ENCODE measurements around the gene PRKRA. TPM values are rescaled to one million over a fixed set of nuclear protein-coding genes. Genes with fewer than 3 reads are reported as not detected.

The PRKRA gene
- total RNA-seq, 6 experiments from 2014 or later: 30.4 to 38.3 (median 33.7) TPM

DNA sequence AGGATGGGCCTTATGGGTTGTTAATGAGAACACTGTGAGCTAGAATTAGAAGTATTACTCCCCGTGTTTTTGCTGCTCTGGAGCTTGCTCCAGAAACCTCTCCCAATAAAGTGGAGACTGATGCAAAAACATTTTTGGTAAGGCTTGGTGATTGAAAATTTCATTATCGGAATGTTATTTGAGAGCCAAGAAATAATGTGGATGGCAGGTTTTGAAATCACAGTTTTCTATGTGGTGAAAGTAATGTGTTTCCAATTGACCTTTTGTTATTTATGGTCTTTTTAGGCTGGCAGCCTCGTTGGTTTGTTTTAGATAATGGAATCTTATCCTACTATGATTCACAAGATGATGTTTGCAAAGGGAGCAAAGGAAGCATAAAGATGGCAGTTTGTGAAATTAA lies 34.4 kb upstream of the PRKRA start:
- TF ChIP-seq, protein P1, sequence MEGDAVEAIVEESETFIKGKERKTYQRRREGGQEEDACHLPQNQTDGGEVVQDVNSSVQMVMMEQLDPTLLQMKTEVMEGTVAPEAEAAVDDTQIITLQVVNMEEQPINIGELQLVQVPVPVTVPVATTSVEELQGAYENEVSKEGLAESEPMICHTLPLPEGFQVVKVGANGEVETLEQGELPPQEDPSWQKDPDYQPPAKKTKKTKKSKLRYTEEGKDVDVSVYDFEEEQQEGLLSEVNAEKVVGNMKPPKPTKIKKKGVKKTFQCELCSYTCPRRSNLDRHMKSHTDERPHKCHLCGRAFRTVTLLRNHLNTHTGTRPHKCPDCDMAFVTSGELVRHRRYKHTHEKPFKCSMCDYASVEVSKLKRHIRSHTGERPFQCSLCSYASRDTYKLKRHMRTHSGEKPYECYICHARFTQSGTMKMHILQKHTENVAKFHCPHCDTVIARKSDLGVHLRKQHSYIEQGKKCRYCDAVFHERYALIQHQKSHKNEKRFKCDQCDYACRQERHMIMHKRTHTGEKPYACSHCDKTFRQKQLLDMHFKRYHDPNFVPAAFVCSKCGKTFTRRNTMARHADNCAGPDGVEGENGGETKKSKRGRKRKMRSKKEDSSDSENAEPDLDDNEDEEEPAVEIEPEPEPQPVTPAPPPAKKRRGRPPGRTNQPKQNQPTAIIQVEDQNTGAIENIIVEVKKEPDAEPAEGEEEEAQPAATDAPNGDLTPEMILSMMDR (IDR thresholded peaks at IDR 0.05): no peak
- Mint-ChIP-seq H3K9me3 (no peaks in the 10 kb centered on the region), H3K27me3 (ENCODE audit: insufficient read depth) (no peaks in the 10 kb centered on the region), H3K36me3 (ENCODE audit: low read depth) (peaks cover 34% of the 10 kb centered on the region), H3K4me3 (no peak overlapping the region), H3K4me1 (ENCODE audit: low read depth) (peaks cover 55% of the 10 kb centered on the region), H3K27ac (no peak overlapping the region)
- DNase-seq: no peak

DNA sequence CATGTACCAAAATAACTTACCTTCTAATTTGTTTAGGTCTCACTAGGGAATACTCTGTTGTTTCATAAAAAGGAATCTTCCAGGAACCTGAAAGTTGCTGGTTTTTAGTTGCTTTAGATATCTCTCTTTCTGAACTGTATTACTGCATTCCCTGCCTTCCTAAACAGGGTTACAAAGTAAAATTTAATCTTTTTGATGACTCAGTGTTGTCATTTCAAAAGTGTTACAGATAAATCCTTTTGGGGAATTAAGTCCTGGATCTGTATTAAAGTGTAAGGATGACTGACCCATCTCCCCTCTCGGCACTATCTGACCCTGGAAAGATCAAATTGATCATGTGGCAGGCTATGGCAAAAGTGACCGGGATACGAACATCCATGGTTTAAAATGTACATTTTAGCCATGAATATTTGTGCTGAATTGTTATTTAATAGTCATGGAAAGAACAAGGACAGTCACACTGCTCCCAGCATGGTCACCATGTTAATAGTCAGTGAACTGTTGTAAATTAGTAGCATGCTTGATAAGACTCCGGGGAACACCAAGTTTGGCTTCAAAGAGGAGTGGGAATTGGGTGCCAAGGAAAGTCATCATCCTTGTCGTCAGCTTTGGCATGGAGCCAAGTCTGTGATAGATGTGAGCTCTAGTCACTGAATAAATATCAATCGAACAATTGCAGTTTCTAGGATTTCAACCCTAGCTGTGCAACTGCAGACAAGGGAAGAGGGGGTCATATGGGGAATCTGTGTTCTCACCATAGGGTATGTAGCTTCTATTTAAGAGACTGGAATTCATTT lies 33.5 kb upstream of the PRKRA start:
- H3K27me3 Mint-ChIP-seq (ENCODE audit: insufficient read depth): no peaks in the 10 kb centered on the region
- peaks cover 29% of the 10 kb centered on the region for H3K36me3 Mint-ChIP-seq (ENCODE audit: low read depth)
- H3K27ac Mint-ChIP-seq: peak overlapping the region; percentile 11; the same call in 1 of the 2 replicates
- TF ChIP-seq, protein P1 (IDR thresholded peaks at IDR 0.05): no peak
- H3K9me3 Mint-ChIP-seq: no peaks in the 10 kb centered on the region
- no peak overlapping the region for H3K4me3 Mint-ChIP-seq
- no peak for DNase-seq
- H3K4me1 Mint-ChIP-seq (ENCODE audit: low read depth): peaks cover 55% of the 10 kb centered on the region

- TF ChIP-seq, protein P1 (IDR thresholded peaks at IDR 0.05): no peak
Observed at GRCh38 chr2:178482437-178482836, 31.5 kb upstream of the PRKRA start.

DNA sequence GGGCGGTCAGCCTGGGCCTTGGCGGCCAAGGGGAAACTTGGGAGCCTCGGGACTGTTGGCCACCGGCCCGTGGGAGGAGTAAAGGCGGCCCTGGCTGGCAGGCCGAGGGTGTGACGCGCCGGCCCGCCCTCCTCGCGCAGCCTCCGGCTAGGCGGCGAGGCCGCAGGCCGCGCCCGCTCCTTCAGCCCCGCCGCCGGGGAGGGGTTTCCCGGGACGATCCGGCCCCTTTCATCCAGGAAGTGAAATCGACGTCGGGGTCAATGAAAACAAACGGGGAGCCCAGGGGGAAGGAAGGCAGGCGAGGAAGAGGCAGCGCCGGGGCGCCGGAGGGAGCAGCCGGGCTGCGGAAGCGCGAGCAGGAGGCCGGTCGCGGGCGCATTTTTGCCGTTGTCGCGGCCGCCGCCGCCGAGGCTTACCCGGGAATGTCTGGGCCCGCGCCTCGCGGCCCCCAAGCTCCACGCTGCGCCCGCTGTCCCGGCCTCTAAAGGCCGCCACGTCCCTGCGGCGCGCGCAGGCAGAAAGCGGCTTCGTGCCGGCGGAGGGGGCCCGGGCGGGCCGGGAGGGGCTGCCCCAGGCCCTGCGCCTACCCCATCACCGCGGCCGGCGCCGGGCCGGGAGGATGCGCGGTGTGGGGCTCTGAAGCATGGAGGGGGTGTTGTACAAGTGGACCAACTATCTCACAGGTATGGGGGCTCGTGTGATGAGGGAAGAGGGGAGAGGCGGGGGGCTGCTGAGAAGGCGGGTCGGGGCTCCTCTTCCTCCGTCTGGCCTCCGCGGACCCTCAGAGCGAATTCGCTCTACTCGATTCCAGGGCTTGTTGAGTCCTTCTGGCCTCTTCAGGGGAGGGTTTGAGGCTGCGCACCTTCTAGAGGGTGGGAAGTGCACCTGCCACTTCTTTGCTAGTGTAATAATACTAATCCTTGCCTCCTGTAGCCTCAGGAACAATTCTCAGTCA lies 29.5 kb upstream of the PRKRA start, which contains the start of gene PLEKHA3:
Gene PLEKHA3, plus strand, starts transcription at position 231 of the 955 bp plus-strand sequence. Its CDS starts 413 bp downstream, at position 644.
- peak; percentile 93 for DNase-seq
- no peaks in the 10 kb centered on the region for H3K9me3 Mint-ChIP-seq
- peaks cover 1% of the 10 kb centered on the region; the same call in 1 of the 2 replicates for H3K27me3 Mint-ChIP-seq (ENCODE audit: insufficient read depth)
- H3K27ac Mint-ChIP-seq: peak within 1 kb of the TSS; percentile 99
- H3K4me3 Mint-ChIP-seq: peak within 1 kb of the TSS; percentile 97
- H3K4me1 Mint-ChIP-seq (ENCODE audit: low read depth): peaks cover 67% of the 10 kb centered on the region
- TF ChIP-seq, protein P1 (IDR thresholded peaks at IDR 0.05): no peak
- peaks cover 13% of the 10 kb centered on the region for H3K36me3 Mint-ChIP-seq (ENCODE audit: low read depth)

More at GRCh38 chr2:178482437-178482836, 31.5 kb upstream of the PRKRA start:
- no peaks in the 10 kb centered on the region for H3K9me3 Mint-ChIP-seq
- no peak for DNase-seq
- no peak overlapping the region for H3K27ac Mint-ChIP-seq
- peaks cover 19% of the 10 kb centered on the region for H3K36me3 Mint-ChIP-seq (ENCODE audit: low read depth)
- peaks cover 57% of the 10 kb centered on the region for H3K4me1 Mint-ChIP-seq (ENCODE audit: low read depth)
- H3K4me3 Mint-ChIP-seq: peak overlapping the region; percentile 97
- peaks cover 1% of the 10 kb centered on the region; the same call in 1 of the 2 replicates for H3K27me3 Mint-ChIP-seq (ENCODE audit: insufficient read depth)

- Mint-ChIP-seq H3K27me3 (ENCODE audit: insufficient read depth) (peaks cover 1% of the 10 kb centered on the region; the same call in 1 of the 2 replicates), H3K4me1 (ENCODE audit: low read depth) (peaks cover 63% of the 10 kb centered on the region), H3K27ac (peak overlapping the region; percentile 99), H3K36me3 (ENCODE audit: low read depth) (peaks cover 10% of the 10 kb centered on the region), H3K9me3 (no peaks in the 10 kb centered on the region), H3K4me3 (peak overlapping the region; percentile 96)
- TF ChIP-seq, protein P1 (IDR thresholded peaks at IDR 0.05): no peak; the same call in 1 of the 2 replicates
- no peak for DNase-seq
Observed at GRCh38 chr2:178479758-178480226, 28.8 kb upstream of the PRKRA start.

Measured in HFFc6 (cell line).